Measurements from ENCODE around the gene KCNIP1. TPM values are rescaled to one million over a fixed set of nuclear protein-coding genes. Genes with fewer than 3 reads are reported as not detected.

Gene KCNIP1
- total and polyA plus RNA-seq, 2 of the 8 experiments (the other 6 are each of a cell fraction or from before 2014, with no cell fraction given): 0.52 to 0.83 TPM

- Histone ChIP-seq H2BK5ac (ENCODE audit: low read depth, low read length) (no peak overlapping the region), H3K79me1 (ENCODE audit: low read depth, low read length) (no peaks in the 10 kb centered on the region)
- DNase-seq (ENCODE audit: low read depth in 1 of 2, low spot score in 2 of 2): no peak
Observed at GRCh38 chr5:170584450-170585058, 80.7 kb downstream of the KCNIP1 start.

More at GRCh38 chr5:170584450-170585058, 80.7 kb downstream of the KCNIP1 start:
- H2AFZ ChIP-seq (ENCODE audit: low read length): no peak overlapping the region
- no peak for FAIRE-seq
- no peak overlapping the region for H2AK5ac ChIP-seq (ENCODE audit: low read depth, low read length)
- no peaks in the 10 kb centered on the region for H4K20me1 ChIP-seq (replicated peaks in 1 of 2; ENCODE audit: control insufficient read depth in 1 of 2, insufficient read depth in 2 of 2, low read length in 2 of 2)
- no peaks in the 10 kb centered on the region for H3K27me3 ChIP-seq (replicated peaks in 1 of 4; ENCODE audit: control insufficient read depth in 3 of 4, extremely low read depth in 1 of 4, insufficient read depth in 3 of 4, low read length in 3 of 4)
- no peak overlapping the region for H2BK20ac ChIP-seq (ENCODE audit: low read length)
- no peak overlapping the region for H3K4me2 ChIP-seq (ENCODE audit: insufficient read depth in 1 of 2, low read depth in 2 of 2, low read length in 2 of 2)
- H3K79me2 ChIP-seq (ENCODE audit: control insufficient read depth in 1 of 2, insufficient read depth in 2 of 2, low read length in 2 of 2): no peaks in the 10 kb centered on the region
- no peaks in the 10 kb centered on the region for H3K36me3 ChIP-seq (ENCODE audit: control insufficient read depth in 2 of 4, insufficient read depth in 4 of 4, low read length in 3 of 4)
- H4K5ac ChIP-seq (ENCODE audit: insufficient read length, low read depth, low read length): no peak overlapping the region
- no peaks in the 10 kb centered on the region; a peak in 1 of 7 replicates for H3K4me1 ChIP-seq (replicated peaks in 1 of 4; ENCODE audit: control insufficient read depth in 3 of 4, insufficient read depth in 4 of 4, low read length in 3 of 4)
- no peak overlapping the region for H2BK12ac ChIP-seq (ENCODE audit: low read depth, low read length)
- H3K9me3 ChIP-seq (ENCODE audit: insufficient read depth in 2 of 2, low read depth in 1 of 2, low read length in 1 of 2): no peaks in the 10 kb centered on the region
- ChIA-PET CTCF (ENCODE audit: partially characterized antibody) (interaction anchor here (0.6 to 2.0 kb wide), 11 partner anchors 13 to 150 kb away, joined by 3 to 6 read pairs (median 3); no protein-coding TSS in a partner anchor), POLR2A (ENCODE audit: partially characterized antibody) (no interaction called here)
- no peaks in the 10 kb centered on the region for H3K23me2 ChIP-seq (ENCODE audit: low read depth, low read length)
- 74% methylated on average over 7 of the region's 7 CpGs; no CpG with 5 or more reads in 1 of the 2 experiments for WGBS, 2 experiments (ENCODE audit: extremely low coverage in 1 of 2, insufficient coverage in 1 of 2, insufficient read length in 1 of 2, insufficient replicate concordance in 2 of 2, low coverage in 1 of 2, low lambda C conversion rate in 2 of 2, missing lambda C conversion rate in 1 of 2)
- no peak overlapping the region for H2BK120ac ChIP-seq (replicated peaks; ENCODE audit: low read depth, low read length)
- H3K23ac ChIP-seq (ENCODE audit: insufficient read length): no peak overlapping the region
- no peak overlapping the region for H3K18ac ChIP-seq (ENCODE audit: extremely low read depth, low read length)
- H3K14ac ChIP-seq (ENCODE audit: insufficient read length): no peak overlapping the region
- no peak overlapping the region for H3K4me3 ChIP-seq (ENCODE audit: extremely low read depth in 1 of 4, insufficient read depth in 2 of 4, low read depth in 3 of 4, low read length in 4 of 4)
- no peak overlapping the region for H4K8ac ChIP-seq (ENCODE audit: extremely low read depth, insufficient read depth, low read length)
- no peak overlapping the region for H3K9ac ChIP-seq (replicated peaks in 1 of 4; ENCODE audit: extremely low read depth in 1 of 4, low read depth in 3 of 4, low read length in 3 of 4)
- no peak for TF ChIP-seq BCL11A (IDR thresholded peaks at IDR 0.05; ENCODE audit: low read depth in 2 of 2, low read length in 2 of 2)
- TF ChIP-seq ASH2L (IDR thresholded peaks at IDR 0.05; ENCODE audit: low read length): no peak
- TF ChIP-seq BRCA1 (IDR thresholded peaks at IDR 0.05; ENCODE audit: low read depth, low read length): no peak
- TF ChIP-seq RFX5 (IDR thresholded peaks at IDR 0.05; ENCODE audit: borderline replicate concordance, low read depth, low read length): no peak
- TF ChIP-seq MAX (IDR thresholded peaks at IDR 0.05): no peak
- no peak overlapping the region for H3K4ac ChIP-seq (replicated peaks; ENCODE audit: insufficient read length, low read depth, low read length)
- H3K27ac ChIP-seq (ENCODE audit: low read depth, low read length): no peak overlapping the region
- no peak overlapping the region for H3K56ac ChIP-seq (replicated peaks; ENCODE audit: insufficient read length, low read depth, low read length)
- no peak overlapping the region for H4K91ac ChIP-seq (replicated peaks; ENCODE audit: insufficient read length, low read length)
- H2BK15ac ChIP-seq (ENCODE audit: low read length): no peak overlapping the region

All from H1 (cell line).